ENCODE measurements around the gene ZNF341.

The ZNF341 gene

DNA sequence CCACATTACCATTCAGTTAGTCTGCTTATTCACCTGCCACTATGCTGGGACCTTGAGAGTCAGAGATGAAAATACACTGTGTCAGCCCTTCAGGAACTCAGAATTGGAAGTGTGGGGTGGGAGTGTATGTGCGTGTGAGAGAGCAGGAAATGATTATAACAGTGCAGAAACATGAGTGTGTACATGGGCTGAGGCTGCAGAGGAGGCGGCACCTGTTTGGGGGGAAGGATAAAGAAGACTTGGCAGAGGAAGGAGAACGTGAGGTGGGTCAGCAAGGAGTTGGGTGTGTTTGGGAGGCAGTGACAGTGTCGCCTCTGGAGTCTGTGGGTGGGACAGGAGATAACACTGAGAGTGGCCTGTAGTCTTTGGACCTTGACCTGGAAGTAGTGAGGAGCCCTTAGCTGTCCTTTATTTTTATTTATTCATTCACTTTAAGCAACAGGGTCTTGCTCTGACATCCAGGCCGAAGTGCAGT, 82.5 kb downstream of the ZNF341 start:
- Histone ChIP-seq H3K27me3 (ENCODE audit: insufficient read depth, low read length, poor library complexity) (no peaks in the 10 kb centered on the region), H3K9me3 (ENCODE audit: insufficient read depth, low read length, severe bottlenecking) (no peaks in the 10 kb centered on the region), H3K9ac (ENCODE audit: low read depth, low read length) (no peak overlapping the region), H3K4me1 (ENCODE audit: insufficient read depth, low read length) (peaks cover 43% of the 10 kb centered on the region), H3K27ac (ENCODE audit: low read length) (no peak overlapping the region), H3K4me3 (ENCODE audit: low read depth in 1 of 2, low read length in 2 of 2) (peak overlapping the region in 1 of 2 experiments; percentile 23; a peak in 1 of 4 replicates), H3K36me3 (ENCODE audit: insufficient read depth, low read length) (peaks cover 24% of the 10 kb centered on the region), H4K20me1 (ENCODE audit: insufficient read depth, low read length) (peaks cover 68% of the 10 kb centered on the region), H3K4me2 (ENCODE audit: insufficient read depth, low read length) (peak overlapping the region; percentile 40), H2AFZ (ENCODE audit: low read depth, low read length) (no peak overlapping the region), H3K79me2 (ENCODE audit: insufficient read depth, low read length) (peaks cover 80% of the 10 kb centered on the region)
- TF ChIP-seq EZH2 (IDR thresholded peaks at IDR 0.05; ENCODE audit: borderline replicate concordance, low read depth, low read length, severe bottlenecking) = no peak
- TF ChIP-seq, protein P1, sequence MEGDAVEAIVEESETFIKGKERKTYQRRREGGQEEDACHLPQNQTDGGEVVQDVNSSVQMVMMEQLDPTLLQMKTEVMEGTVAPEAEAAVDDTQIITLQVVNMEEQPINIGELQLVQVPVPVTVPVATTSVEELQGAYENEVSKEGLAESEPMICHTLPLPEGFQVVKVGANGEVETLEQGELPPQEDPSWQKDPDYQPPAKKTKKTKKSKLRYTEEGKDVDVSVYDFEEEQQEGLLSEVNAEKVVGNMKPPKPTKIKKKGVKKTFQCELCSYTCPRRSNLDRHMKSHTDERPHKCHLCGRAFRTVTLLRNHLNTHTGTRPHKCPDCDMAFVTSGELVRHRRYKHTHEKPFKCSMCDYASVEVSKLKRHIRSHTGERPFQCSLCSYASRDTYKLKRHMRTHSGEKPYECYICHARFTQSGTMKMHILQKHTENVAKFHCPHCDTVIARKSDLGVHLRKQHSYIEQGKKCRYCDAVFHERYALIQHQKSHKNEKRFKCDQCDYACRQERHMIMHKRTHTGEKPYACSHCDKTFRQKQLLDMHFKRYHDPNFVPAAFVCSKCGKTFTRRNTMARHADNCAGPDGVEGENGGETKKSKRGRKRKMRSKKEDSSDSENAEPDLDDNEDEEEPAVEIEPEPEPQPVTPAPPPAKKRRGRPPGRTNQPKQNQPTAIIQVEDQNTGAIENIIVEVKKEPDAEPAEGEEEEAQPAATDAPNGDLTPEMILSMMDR (IDR thresholded peaks at IDR 0.05; ENCODE audit: borderline replicate concordance, extremely low read depth, low read length, poor library complexity, severe bottlenecking) = no peak
- ATAC-seq (ENCODE audit: insufficient read depth, low read depth) = no peak
- no peak for DNase-seq

DNA sequence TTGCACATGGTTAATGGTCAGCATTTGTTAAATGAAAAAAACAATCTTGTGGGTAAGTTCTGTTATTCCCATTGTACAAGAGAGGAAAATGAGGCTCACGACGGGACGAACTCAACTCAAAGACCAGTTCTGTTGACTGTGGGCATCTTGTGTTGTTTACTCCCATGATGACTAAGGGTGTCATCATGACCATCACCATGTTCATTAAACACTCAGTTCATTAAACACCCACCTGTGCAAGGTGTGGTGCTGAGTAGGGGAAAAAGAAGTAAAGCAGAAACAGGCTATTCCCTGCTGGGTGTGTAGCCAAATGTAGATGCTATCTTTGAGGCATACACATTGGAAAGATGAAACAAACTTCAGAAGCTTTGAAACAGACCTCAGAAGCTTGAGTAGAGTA, 83.9 kb downstream of the ZNF341 start:
- TF ChIP-seq EZH2 (IDR thresholded peaks at IDR 0.05; ENCODE audit: borderline replicate concordance, low read depth, low read length, severe bottlenecking) = no peak
- TF ChIP-seq, protein P1 (IDR thresholded peaks at IDR 0.05; ENCODE audit: borderline replicate concordance, extremely low read depth, low read length, poor library complexity, severe bottlenecking) = no peak
- H3K9me3 ChIP-seq (ENCODE audit: insufficient read depth, low read length, severe bottlenecking) = no peaks in the 10 kb centered on the region

DNA sequence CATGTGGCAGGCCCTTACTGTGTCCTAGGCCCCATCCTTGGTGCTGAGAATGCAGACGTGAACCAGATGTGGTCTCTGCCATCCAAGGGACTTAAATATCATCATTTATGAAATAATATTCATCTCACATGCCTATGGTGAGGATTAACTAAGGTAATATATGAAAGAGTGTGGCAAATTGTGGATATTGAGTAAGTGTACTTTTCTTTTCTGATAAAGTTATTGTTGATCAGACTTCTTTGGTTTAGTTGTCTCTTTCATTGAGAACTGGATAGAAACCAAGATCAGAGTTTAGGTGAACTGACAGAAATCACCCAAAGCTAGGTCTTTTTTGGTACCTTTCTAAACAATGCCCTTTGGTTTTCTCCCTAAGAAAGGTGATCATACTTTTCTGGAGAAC, 84.4 kb downstream of the ZNF341 start:
- H3K4me1 ChIP-seq (ENCODE audit: insufficient read depth, low read length) = peaks cover 37% of the 10 kb centered on the region
- TF ChIP-seq EZH2 (IDR thresholded peaks at IDR 0.05; ENCODE audit: borderline replicate concordance, low read depth, low read length, severe bottlenecking) = no peak
- TF ChIP-seq, protein P1 (IDR thresholded peaks at IDR 0.05; ENCODE audit: borderline replicate concordance, extremely low read depth, low read length, poor library complexity, severe bottlenecking) = no peak
- ATAC-seq (ENCODE audit: insufficient read depth, low read depth) (no peak), DNase-seq (no peak)
- peaks cover 24% of the 10 kb centered on the region for H3K36me3 ChIP-seq (ENCODE audit: insufficient read depth, low read length)
- no peaks in the 10 kb centered on the region for H3K9me3 ChIP-seq (ENCODE audit: insufficient read depth, low read length, severe bottlenecking)
- H3K9ac ChIP-seq (ENCODE audit: low read depth, low read length) = no peak overlapping the region
- no peaks in the 10 kb centered on the region for H3K27me3 ChIP-seq (ENCODE audit: insufficient read depth, low read length, poor library complexity)
- no peak overlapping the region for H3K4me3 ChIP-seq (ENCODE audit: low read depth in 1 of 2, low read length in 2 of 2)
- H4K20me1 ChIP-seq (ENCODE audit: insufficient read depth, low read length) = peaks cover 78% of the 10 kb centered on the region
- no peak overlapping the region for H3K4me2 ChIP-seq (ENCODE audit: insufficient read depth, low read length)
- H3K79me2 ChIP-seq (ENCODE audit: insufficient read depth, low read length) = peaks cover 98% of the 10 kb centered on the region
- H2AFZ ChIP-seq (ENCODE audit: low read depth, low read length) = no peak overlapping the region
- no peak overlapping the region for H3K27ac ChIP-seq (ENCODE audit: low read length)

More for the DNA sequence above, 83.9 kb downstream of the ZNF341 start:
- H2AFZ ChIP-seq (ENCODE audit: low read depth, low read length) = no peak overlapping the region
- no peak overlapping the region for H3K9ac ChIP-seq (ENCODE audit: low read depth, low read length)
- H3K36me3 ChIP-seq (ENCODE audit: insufficient read depth, low read length) = peaks cover 24% of the 10 kb centered on the region
- H3K27ac ChIP-seq (ENCODE audit: low read length) = no peak overlapping the region
- H3K4me3 ChIP-seq (ENCODE audit: low read depth in 1 of 2, low read length in 2 of 2) = no peak overlapping the region
- no peaks in the 10 kb centered on the region for H3K27me3 ChIP-seq (ENCODE audit: insufficient read depth, low read length, poor library complexity)
- peaks cover 39% of the 10 kb centered on the region for H3K4me1 ChIP-seq (ENCODE audit: insufficient read depth, low read length)
- no peak overlapping the region for H3K4me2 ChIP-seq (ENCODE audit: insufficient read depth, low read length)
- DNase-seq = no peak
- H3K79me2 ChIP-seq (ENCODE audit: insufficient read depth, low read length) = peaks cover 93% of the 10 kb centered on the region
- H4K20me1 ChIP-seq (ENCODE audit: insufficient read depth, low read length) = peaks cover 78% of the 10 kb centered on the region
- no peak for ATAC-seq (ENCODE audit: insufficient read depth, low read depth)

All from DND-41 (cell line).